LNCaP clone FGC (cell line): ENCODE results near the gene SP3.

Experiments used
- DNase-seq: peaks from one replicate; pipeline ENCODE4 v3.0.0-alpha.2; 2011; ENCODE audit warnings: low read depth
- H3K4me3 ChIP-seq: 2 replicates; pipeline ENCODE4 v1.5.1; 2011; ENCODE audit warnings: mild to moderate bottlenecking, low read depth, low read length, control low read depth
- TF ChIP-seq, protein P1 (sequence below): IDR thresholded peaks from 2 replicates; pipeline ENCODE4 v1.5.1; 2012; ENCODE audit warnings: mild to moderate bottlenecking; ENCODE audit not compliant: control insufficient read depth, insufficient read depth; ENCODE audit errors: extremely low read depth

The SP3 gene

DNA sequence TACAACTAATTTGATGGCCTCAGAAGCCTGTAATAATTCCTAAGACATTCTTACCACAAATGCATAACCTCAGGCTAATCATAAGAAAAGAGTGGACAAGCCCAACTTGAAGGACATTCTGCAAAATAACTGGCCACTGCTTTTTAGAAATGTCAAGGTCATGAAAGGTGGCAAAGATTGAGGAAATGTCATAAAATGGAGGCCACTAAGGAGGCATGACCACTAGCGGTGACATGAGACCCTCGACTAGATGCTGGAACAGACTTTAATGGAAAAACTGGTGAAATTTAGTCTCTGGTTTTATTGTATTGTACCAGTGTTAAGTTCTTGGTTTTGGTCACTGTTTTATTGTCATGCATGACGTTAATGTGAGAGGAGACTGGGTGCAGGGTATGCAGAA lies 78.6 kb downstream of the SP3 start:
- TF ChIP-seq, protein P1, sequence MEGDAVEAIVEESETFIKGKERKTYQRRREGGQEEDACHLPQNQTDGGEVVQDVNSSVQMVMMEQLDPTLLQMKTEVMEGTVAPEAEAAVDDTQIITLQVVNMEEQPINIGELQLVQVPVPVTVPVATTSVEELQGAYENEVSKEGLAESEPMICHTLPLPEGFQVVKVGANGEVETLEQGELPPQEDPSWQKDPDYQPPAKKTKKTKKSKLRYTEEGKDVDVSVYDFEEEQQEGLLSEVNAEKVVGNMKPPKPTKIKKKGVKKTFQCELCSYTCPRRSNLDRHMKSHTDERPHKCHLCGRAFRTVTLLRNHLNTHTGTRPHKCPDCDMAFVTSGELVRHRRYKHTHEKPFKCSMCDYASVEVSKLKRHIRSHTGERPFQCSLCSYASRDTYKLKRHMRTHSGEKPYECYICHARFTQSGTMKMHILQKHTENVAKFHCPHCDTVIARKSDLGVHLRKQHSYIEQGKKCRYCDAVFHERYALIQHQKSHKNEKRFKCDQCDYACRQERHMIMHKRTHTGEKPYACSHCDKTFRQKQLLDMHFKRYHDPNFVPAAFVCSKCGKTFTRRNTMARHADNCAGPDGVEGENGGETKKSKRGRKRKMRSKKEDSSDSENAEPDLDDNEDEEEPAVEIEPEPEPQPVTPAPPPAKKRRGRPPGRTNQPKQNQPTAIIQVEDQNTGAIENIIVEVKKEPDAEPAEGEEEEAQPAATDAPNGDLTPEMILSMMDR, result no peak
- no peak for DNase-seq

DNA sequence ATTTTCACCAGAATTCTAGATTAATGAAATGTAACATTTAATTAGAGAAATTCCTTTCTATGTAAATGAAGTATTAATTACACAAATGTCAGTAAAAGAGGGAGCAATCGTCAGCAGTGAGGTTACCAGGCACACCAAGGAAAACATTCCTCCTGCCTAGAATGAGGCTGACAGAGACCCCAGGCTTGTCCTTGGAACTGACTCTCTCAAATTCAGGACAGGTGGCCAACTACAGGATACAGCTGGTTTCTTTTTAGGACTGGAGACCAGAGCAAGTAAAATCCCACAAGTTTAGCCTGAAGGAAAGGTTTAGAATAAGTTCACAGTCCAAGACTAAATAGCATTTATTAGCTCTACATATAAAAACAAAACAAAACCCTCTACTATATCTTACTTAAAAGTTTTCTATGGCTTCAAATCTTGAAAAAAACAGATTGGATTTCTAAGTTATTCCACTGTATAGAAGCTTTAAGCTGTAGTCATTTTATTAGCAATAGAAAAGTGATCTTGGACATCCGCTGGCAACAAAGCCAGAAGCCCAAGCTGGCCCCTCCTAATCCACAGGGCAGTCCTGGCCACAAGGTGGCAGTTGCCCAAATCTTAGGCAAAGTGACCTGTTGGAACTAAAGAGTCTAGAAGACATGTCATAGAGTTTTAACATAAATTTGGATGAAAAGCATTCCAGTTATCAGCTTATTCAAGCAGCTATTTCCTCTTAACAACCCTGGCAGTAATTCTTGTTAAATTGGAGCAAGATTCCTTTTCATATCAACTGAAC lies 81.0 kb downstream of the SP3 start:
- TF ChIP-seq, protein P1, result peak; percentile 52
- DNase-seq, result peak; percentile 22
- H3K4me3 ChIP-seq, result no peak overlapping the region

More for the DNA sequence above, 78.6 kb downstream of the SP3 start:
- no peak overlapping the region for H3K4me3 ChIP-seq

- no peak overlapping the region for H3K4me3 ChIP-seq
- TF ChIP-seq, protein P1, result no peak
- DNase-seq, result no peak
These were observed 83.3 kb downstream of the SP3 start for GRCh38 chr2:173881886-173882285.

DNA sequence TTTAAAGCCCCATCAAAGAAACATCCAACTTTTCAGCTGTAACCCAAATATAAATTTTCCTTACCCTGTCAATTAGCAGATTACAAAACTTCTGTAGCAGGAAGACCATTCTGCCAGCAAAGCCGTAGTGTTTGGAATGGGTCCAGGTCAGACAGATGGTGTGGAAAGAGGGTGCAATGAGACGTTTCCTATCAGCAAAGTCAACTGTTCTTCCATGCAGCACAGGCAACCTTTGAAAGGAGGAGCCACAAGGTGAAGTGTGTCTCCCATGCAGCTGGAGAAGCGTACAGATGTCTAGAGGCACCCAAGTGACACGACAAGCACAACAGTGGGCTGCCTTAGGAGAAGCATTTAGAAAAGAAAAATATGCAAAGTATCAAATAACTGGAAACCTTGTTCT lies 83.7 kb downstream of the SP3 start:
- H3K4me3 ChIP-seq, result no peak overlapping the region
- TF ChIP-seq, protein P1, result no peak
- no peak for DNase-seq

DNA sequence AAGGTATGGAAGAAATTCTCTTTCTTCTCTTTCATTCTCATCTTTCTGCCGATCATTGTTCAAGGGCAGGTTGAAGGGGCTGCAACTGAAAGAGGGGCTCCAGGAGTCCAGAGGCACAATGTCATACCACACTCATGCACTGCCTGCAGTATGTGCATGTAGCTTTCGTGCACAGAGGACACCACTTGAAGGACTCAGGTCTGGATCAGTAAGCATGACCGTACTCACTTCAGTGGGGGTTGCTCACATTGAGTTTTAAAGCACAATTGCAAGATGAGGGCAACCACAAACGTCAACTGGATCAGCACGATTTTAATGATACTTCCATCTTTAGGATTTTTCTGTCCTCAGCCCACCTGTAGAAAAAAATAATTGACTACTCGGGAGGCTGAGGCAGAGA lies 84.6 kb downstream of the SP3 start:
- no peak overlapping the region for H3K4me3 ChIP-seq
- DNase-seq, result no peak
- TF ChIP-seq, protein P1, result no peak

DNA sequence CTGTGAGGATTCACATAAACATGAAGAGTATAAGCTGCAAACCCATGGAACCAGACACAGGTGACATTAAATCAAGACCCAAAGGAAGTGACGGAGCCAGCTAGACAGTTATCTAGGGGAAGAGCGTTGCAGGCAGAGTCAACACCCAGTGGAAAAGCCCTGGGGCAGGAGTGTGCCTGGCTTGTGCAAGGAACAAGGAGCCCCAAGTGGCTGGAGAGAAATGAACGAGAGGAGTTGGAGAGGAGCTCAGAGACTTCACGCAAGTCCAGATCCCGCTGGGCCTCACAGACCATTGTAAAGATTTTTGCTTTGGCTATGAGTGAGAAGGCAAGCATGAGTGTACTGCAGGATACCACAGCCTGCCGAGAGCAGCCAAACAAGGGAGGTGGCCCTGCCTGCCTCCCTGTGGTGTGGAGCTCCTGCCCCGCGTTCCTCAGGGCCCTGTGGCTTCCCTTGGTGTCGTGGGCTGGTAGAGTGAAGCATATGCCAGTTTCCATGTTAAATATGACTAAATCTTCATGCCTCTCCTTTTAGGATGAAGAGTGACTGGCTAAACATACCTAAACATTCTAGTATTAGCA lies 88.2 kb downstream of the SP3 start:
- no peak overlapping the region for H3K4me3 ChIP-seq
- TF ChIP-seq, protein P1, result no peak
- no peak for DNase-seq
